ENCODE measurements around the gene KRT6C. TPM values are rescaled to one million over a fixed set of nuclear protein-coding genes. Genes with fewer than 3 reads are reported as not detected.

KRT6C gene
- total RNA-seq, 6 experiments from 2014 or later, result 0.15 TPM; not detected in 5

DNA sequence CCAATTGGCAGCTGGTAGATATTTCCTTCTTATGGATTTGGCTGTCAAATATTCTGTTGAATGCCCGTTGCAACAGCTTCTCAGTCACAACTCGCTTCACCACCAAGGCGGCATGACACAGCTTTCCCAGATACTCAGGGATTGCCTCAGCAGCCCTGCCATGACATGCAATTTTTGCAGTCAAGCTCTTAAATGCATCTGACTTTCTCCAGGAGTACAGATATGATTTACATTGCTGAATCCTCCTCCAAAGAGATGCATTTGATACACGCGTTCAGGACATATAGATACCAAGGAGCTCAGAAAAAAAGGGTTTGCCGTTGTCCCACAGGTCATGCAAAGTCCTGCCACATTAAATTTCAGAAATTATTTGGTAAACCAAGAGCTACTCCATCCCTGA lies 40.1 kb upstream of the KRT6C start:
- DNase-seq, result no peak
- 63% methylated on average over 6 of the region's 6 CpGs for WGBS (ENCODE audit: insufficient coverage, low coverage, low lambda C conversion rate, missing lambda C conversion rate)
- intact Hi-C loops (cut with DNase I), result no loop called here

DNA sequence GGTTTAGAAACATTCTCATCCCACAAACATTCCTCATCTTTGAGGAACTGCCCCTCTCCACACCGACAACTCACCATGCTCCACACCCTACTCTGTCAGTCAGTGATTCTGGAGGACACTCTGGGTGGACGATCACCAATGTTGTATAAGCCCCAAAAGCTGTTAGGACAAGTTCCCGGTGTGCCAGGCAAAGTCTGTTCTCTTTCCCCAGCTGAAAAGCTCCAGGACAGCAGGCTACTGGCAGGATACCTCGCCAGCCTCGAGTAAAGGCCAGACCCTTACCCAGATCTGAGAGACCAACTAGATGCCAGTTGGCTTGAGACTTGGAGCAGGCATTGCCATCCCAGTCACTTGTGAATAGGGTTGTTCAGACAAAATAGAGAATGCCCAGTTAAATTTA lies 34.6 kb upstream of the KRT6C start:
- TF ChIP-seq, protein P1, sequence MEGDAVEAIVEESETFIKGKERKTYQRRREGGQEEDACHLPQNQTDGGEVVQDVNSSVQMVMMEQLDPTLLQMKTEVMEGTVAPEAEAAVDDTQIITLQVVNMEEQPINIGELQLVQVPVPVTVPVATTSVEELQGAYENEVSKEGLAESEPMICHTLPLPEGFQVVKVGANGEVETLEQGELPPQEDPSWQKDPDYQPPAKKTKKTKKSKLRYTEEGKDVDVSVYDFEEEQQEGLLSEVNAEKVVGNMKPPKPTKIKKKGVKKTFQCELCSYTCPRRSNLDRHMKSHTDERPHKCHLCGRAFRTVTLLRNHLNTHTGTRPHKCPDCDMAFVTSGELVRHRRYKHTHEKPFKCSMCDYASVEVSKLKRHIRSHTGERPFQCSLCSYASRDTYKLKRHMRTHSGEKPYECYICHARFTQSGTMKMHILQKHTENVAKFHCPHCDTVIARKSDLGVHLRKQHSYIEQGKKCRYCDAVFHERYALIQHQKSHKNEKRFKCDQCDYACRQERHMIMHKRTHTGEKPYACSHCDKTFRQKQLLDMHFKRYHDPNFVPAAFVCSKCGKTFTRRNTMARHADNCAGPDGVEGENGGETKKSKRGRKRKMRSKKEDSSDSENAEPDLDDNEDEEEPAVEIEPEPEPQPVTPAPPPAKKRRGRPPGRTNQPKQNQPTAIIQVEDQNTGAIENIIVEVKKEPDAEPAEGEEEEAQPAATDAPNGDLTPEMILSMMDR (IDR thresholded peaks at IDR 0.05), result no peak
- TF ChIP-seq POLR2A (IDR thresholded peaks at IDR 0.05), result no peak
- no peaks in the 10 kb centered on the region for H3K4me1 ChIP-seq
- H3K4me3 ChIP-seq, result no peak overlapping the region
- H3K36me3 ChIP-seq, result no peaks in the 10 kb centered on the region
- no peak for ATAC-seq
- 49% methylated on average over 5 of the region's 5 CpGs for WGBS (ENCODE audit: insufficient coverage, low coverage, low lambda C conversion rate, missing lambda C conversion rate)
- no peaks in the 10 kb centered on the region for H3K9me3 ChIP-seq
- no peak for DNase-seq
- intact Hi-C loops (cut with DNase I), result no loop called here
- H3K27ac ChIP-seq, result no peak overlapping the region
- no peaks in the 10 kb centered on the region for H3K27me3 ChIP-seq

More for the DNA sequence above, 40.1 kb upstream of the KRT6C start:
- Histone ChIP-seq H3K27me3 (no peaks in the 10 kb centered on the region), H3K4me1 (no peaks in the 10 kb centered on the region), H3K9me3 (no peaks in the 10 kb centered on the region), H3K4me3 (no peak overlapping the region), H3K27ac (no peak overlapping the region), H3K36me3 (no peaks in the 10 kb centered on the region)
- TF ChIP-seq, protein P1 (IDR thresholded peaks at IDR 0.05), result no peak
- TF ChIP-seq POLR2A (IDR thresholded peaks at IDR 0.05), result no peak
- ATAC-seq, result no peak

DNA sequence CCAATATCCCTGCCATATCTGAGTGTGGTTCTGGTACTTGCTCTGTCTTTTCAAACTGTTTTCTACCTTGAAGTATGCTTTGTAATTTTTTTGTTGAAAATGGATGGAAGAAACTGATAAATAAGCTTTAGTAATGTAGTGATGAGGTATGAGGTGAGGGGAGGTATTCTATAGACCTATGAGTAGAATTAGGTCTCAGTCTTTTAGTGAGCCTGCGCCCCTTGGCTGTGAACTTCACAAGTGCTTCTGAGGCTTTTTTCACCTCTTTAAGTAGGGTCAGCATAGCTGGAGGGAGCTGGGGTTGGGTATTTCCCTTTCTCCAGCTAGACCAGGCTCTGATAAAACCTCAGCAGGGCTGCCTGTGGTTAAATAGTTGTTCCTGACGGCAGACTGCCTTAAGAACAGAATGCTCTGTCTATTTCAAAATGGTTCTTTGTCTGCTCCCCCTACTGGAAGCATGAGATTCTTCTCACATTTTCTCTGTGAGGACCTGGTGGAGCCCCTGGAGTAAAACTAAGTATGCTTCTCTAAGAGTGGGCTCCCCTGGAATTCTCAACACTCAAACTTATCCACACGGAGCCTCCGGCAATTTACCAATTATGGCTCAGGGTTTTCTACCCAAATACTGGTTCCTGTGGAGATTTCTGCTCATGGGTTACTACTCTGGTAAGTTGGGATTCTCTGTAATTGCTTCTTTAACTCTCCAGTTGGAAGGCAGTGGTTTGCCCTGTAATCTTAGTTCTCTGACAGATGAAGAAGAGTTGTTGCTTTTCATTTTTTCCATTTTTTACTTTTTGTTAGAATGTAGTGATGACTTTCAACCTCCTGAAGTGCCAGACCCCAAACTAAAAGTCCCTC lies 33.5 kb upstream of the KRT6C start:
- no peak for DNase-seq
- ATAC-seq, result peak; percentile 62 to 77 (median 70)
- H3K9me3 ChIP-seq, result no peaks in the 10 kb centered on the region
- no peaks in the 10 kb centered on the region for H3K27me3 ChIP-seq
- H3K4me3 ChIP-seq, result no peak overlapping the region
- H3K4me1 ChIP-seq, result no peaks in the 10 kb centered on the region
- TF ChIP-seq, protein P1 (IDR thresholded peaks at IDR 0.05), result peak; percentile 47 to 60 (median 52)
- TF ChIP-seq POLR2A (IDR thresholded peaks at IDR 0.05), result no peak
- H3K27ac ChIP-seq, result no peak overlapping the region
- no peaks in the 10 kb centered on the region for H3K36me3 ChIP-seq
- 30% methylated on average over 3 of the region's 4 CpGs for WGBS (ENCODE audit: insufficient coverage, low coverage, low lambda C conversion rate, missing lambda C conversion rate)
- intact Hi-C loops (cut with DNase I), result no loop called here

DNA sequence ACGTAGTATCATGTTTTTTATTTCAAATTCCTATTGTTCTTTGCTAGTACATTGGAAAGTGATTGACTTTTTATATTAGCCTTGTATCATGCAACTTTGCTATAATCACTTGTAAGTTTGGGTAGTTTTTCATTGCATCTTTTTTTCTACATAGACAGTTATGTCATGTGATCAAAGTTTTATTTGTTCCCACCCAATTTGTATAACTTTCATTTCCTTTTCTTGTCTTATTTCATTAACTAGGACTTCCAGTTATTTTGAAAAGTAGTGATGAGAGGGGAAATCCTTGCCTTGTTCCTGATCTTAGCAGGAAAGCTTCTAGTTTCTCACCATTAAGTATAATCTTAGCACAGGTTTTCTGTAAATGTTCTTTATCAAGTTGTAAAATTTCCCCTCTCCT lies 29.3 kb upstream of the KRT6C start:
- 36% methylated on average over 1 of the region's 1 CpG for WGBS (ENCODE audit: insufficient coverage, low coverage, low lambda C conversion rate, missing lambda C conversion rate)
- no peak for ATAC-seq
- intact Hi-C loops (cut with DNase I), result no loop called here
- TF ChIP-seq, protein P1 (IDR thresholded peaks at IDR 0.05), result no peak
- no peak for TF ChIP-seq POLR2A (IDR thresholded peaks at IDR 0.05)
- no peak overlapping the region for H3K4me3 ChIP-seq
- H3K36me3 ChIP-seq, result no peaks in the 10 kb centered on the region
- H3K27ac ChIP-seq, result no peak overlapping the region
- DNase-seq, result no peak
- no peaks in the 10 kb centered on the region for H3K9me3 ChIP-seq
- H3K27me3 ChIP-seq, result no peaks in the 10 kb centered on the region
- H3K4me1 ChIP-seq, result no peaks in the 10 kb centered on the region

Measured in right lobe of liver (tissue), 6 donors.